Ectodermal cell (in vitro differentiated cells): ENCODE data around the gene THG1L.

Source experiments
- H3K27ac ChIP-seq: 2 replicates; pipeline ENCODE4 v1.7.0; 2013; ENCODE audit warnings: mild to moderate bottlenecking, low read depth, low read length; ENCODE audit not compliant: insufficient read depth, poor library complexity, severe bottlenecking
- H3K27me3 ChIP-seq: 2 replicates; pipeline ENCODE4 v1.7.0; 2013; ENCODE audit warnings: mild to moderate bottlenecking, low read length; ENCODE audit not compliant: insufficient read depth, control insufficient read depth, poor library complexity, severe bottlenecking
- H3K36me3 ChIP-seq: one replicate; pipeline ENCODE4 v1.7.0; 2013; ENCODE audit warnings: low read length; ENCODE audit not compliant: control insufficient read depth, insufficient read depth
- H3K4me1 ChIP-seq: one replicate; pipeline ENCODE4 v1.7.0; 2013; ENCODE audit warnings: low read length; ENCODE audit not compliant: control insufficient read depth, insufficient read depth
- H3K4me3 ChIP-seq: 2 replicates; pipeline ENCODE4 v1.7.0; 2013; ENCODE audit warnings: low read depth, low read length, control low read depth; ENCODE audit not compliant: insufficient read depth
- H3K9me3 ChIP-seq: 2 replicates; pipeline ENCODE4 v1.7.0; 2013; ENCODE audit warnings: mild to moderate bottlenecking, low read length, moderate library complexity; ENCODE audit not compliant: control insufficient read depth
- WGBS, 2 experiments: methylation state at CpG; one replicate each; pipeline ENCODE4 v1.1.7; 2013; ENCODE audit warnings: missing lambda C conversion rate in 2 of 2; 5-methylcytosine and 5-hydroxymethylcytosine counted together

Gene THG1L

GRCh38 chr5:157756122-157756521 lies 24.9 kb downstream of the THG1L start:
- no peaks in the 10 kb centered on the region for H3K9me3 ChIP-seq
- H3K4me1 ChIP-seq, result no peaks in the 10 kb centered on the region
- 95 to 96% methylated on average over 3 of the region's 3 CpGs for WGBS, 2 experiments
- no peak overlapping the region for H3K4me3 ChIP-seq
- no peak overlapping the region for H3K27ac ChIP-seq
- H3K27me3 ChIP-seq, result no peaks in the 10 kb centered on the region
- H3K36me3 ChIP-seq, result peaks cover 4% of the 10 kb centered on the region

GRCh38 chr5:157758706-157759105 lies 27.5 kb downstream of the THG1L start:
- WGBS, 2 experiments, result 94 to 95% methylated on average over 1 of the region's 1 CpG
- Histone ChIP-seq H3K4me1 (no peaks in the 10 kb centered on the region), H3K4me3 (no peak overlapping the region), H3K27ac (no peak overlapping the region), H3K9me3 (no peaks in the 10 kb centered on the region), H3K36me3 (peaks cover 4% of the 10 kb centered on the region), H3K27me3 (no peaks in the 10 kb centered on the region)

DNA sequence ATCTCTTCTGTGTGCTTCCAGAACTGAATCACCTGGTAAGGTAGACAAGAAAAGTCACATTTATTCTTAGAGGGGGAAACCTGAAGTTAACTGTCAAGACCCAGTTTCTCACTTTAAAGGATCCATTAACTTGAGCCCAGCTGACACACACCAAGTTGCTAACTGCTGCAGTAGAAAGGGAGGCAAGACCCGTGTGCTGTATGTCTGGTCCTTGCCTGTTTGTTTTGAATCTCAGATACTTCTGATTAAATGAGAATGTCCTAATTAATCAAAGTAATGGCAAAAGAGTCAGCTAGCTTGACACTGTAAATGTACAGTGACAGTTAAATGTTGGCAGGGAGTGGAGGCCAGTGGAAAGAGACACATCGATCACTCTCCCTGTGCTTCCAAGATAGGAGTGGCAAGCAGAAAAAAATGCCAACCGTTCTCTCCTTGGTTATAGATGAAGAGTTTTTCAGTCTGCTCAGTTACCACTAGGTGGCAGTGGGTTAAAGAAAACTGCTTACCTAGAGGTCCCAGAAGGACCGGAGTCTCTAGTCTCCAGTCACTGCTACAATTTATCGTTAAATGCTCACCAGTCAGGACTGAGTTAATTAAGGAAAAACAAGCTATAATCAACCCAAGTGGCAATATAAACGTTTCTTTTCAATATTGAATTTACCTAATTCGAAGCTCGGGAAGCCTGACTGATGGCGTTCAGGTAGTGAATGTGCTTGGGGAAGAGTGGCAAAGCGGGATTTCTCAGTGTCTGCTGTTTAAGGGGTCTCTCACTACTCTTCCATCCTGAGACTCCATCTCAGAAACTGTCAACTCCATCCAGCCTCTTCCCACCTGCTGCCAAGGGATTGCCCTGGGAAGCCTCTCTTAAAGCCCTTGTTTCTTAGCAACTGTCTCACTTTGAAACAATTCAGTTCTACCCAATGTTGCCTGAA lies 30.7 kb downstream of the THG1L start:
- no peaks in the 10 kb centered on the region for H3K36me3 ChIP-seq
- WGBS, 2 experiments, result 59% methylated on average over 10 of the region's 10 CpGs
- H3K27me3 ChIP-seq, result no peaks in the 10 kb centered on the region
- no peak overlapping the region for H3K27ac ChIP-seq
- H3K4me1 ChIP-seq, result no peaks in the 10 kb centered on the region
- no peaks in the 10 kb centered on the region for H3K9me3 ChIP-seq
- H3K4me3 ChIP-seq, result no peak overlapping the region

GRCh38 chr5:157764531-157764930 lies 33.3 kb downstream of the THG1L start:
- H3K9me3 ChIP-seq, result no peaks in the 10 kb centered on the region
- no peaks in the 10 kb centered on the region for H3K4me1 ChIP-seq
- no peak overlapping the region for H3K27ac ChIP-seq
- H3K27me3 ChIP-seq, result no peaks in the 10 kb centered on the region
- no peak overlapping the region for H3K4me3 ChIP-seq
- H3K36me3 ChIP-seq, result no peaks in the 10 kb centered on the region
- WGBS, 2 experiments, result 91 to 94% methylated on average over 6 of the region's 6 CpGs

GRCh38 chr5:157766442-157766841 lies 35.2 kb downstream of the THG1L start:
- Histone ChIP-seq H3K4me3 (no peak overlapping the region), H3K27ac (no peak overlapping the region), H3K36me3 (no peaks in the 10 kb centered on the region), H3K4me1 (no peaks in the 10 kb centered on the region), H3K27me3 (no peaks in the 10 kb centered on the region), H3K9me3 (no peaks in the 10 kb centered on the region)
- WGBS, 2 experiments, result 92 to 96% methylated on average over 7 of the region's 7 CpGs

DNA sequence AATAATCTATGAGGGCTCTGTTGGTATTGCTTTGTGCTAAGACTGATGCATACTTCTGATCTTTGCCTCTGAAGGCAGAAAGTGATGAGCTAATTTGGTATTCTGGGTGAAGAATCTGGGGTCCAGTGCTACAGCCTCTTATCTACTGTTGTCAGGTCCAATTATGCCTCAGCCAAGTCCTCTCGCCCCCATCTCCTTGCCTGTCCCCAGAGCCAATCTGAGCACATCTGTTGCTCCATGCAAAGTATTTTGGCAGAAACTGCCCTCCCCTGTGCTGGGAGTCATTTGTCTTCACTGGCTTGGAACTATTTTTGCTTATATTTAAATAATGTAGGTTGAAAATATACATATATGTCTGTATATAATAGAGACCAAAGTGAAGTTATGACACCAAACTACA lies 35.7 kb downstream of the THG1L start:
- no peaks in the 10 kb centered on the region for H3K9me3 ChIP-seq
- no peaks in the 10 kb centered on the region for H3K4me1 ChIP-seq
- 86 to 95% methylated on average over 1 of the region's 1 CpG for WGBS, 2 experiments
- H3K36me3 ChIP-seq, result no peaks in the 10 kb centered on the region
- H3K27ac ChIP-seq, result no peak overlapping the region
- no peaks in the 10 kb centered on the region for H3K27me3 ChIP-seq
- H3K4me3 ChIP-seq, result no peak overlapping the region

DNA sequence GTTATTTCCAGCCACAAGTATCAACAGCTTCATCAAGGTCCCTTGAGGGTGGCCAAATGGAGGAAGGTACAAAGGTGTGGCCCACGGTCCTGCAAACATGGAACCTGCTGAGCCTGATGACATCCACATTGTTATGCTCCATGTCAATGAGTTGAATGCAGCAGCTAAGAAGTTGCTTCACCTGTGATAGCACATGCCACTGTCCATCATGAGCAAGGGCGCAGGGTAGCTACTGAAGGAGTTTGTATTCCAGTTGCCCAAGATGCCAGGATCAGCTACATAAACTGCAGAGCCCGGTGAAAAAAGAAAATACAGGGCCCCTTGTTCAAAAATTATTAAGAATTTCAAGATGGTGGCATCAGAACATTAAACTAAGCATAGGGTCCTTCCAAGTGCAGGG lies 36.5 kb downstream of the THG1L start:
- no peaks in the 10 kb centered on the region for H3K9me3 ChIP-seq
- 95 to 96% methylated on average over 3 of the region's 3 CpGs for WGBS, 2 experiments
- H3K4me3 ChIP-seq, result no peak overlapping the region

GRCh38 chr5:157770665-157771064 lies 39.4 kb downstream of the THG1L start:
- no peaks in the 10 kb centered on the region for H3K36me3 ChIP-seq
- no peaks in the 10 kb centered on the region for H3K9me3 ChIP-seq
- WGBS, 2 experiments, result 93 to 98% methylated on average over 3 to 4 of the region's 4 CpGs

More for the DNA sequence above, 36.5 kb downstream of the THG1L start:
- Histone ChIP-seq H3K4me1 (no peaks in the 10 kb centered on the region), H3K27ac (no peak overlapping the region), H3K27me3 (no peaks in the 10 kb centered on the region), H3K36me3 (no peaks in the 10 kb centered on the region)

GRCh38 chr5:157772127-157772526 lies 40.9 kb downstream of the THG1L start:
- Histone ChIP-seq H3K4me1 (no peaks in the 10 kb centered on the region), H3K9me3 (no peaks in the 10 kb centered on the region), H3K27ac (no peak overlapping the region), H3K36me3 (no peaks in the 10 kb centered on the region), H3K4me3 (no peak overlapping the region), H3K27me3 (no peaks in the 10 kb centered on the region)
- 82% methylated on average over 10 of the region's 10 CpGs for WGBS, 2 experiments

More at GRCh38 chr5:157770665-157771064, 39.4 kb downstream of the THG1L start:
- H3K4me3 ChIP-seq, result no peak overlapping the region
- no peak overlapping the region for H3K27ac ChIP-seq
- H3K27me3 ChIP-seq, result no peaks in the 10 kb centered on the region
- no peaks in the 10 kb centered on the region for H3K4me1 ChIP-seq

GRCh38 chr5:157778121-157778805 lies 47.0 kb downstream of the THG1L start:
- Histone ChIP-seq H3K9me3 (no peaks in the 10 kb centered on the region), H3K27ac (no peak overlapping the region), H3K4me3 (no peak overlapping the region), H3K27me3 (no peaks in the 10 kb centered on the region), H3K36me3 (no peaks in the 10 kb centered on the region), H3K4me1 (no peaks in the 10 kb centered on the region)
- WGBS, 2 experiments, result 91 to 92% methylated on average over 8 of the region's 8 CpGs
